HepG2 (cell line): ENCODE data around the gene CYP27A1. TPM values are rescaled to one million over a fixed set of nuclear protein-coding genes. Genes with fewer than 3 reads are reported as not detected.
A peak's percentile ranks its signal among the peaks of the same experiment; 100 is the strongest.

Experiments used
- ATAC-seq: fragments of 200-7000 bp; cut with Tn5 transposase; 3 replicates; pipeline ENCODE4 v1.9.1; 2020; ENCODE audit warnings: mild to moderate bottlenecking, moderate library complexity
- BruUV-seq: library from RNA; stranded (reverse); fragments of 400-500 nt; replicated peaks from 2 replicates; lab custom pipeline; 2021; lab: Mats Ljungman, UMichigan
- CTCF ChIA-PET: fragments of 300-600 bp; formaldehyde crosslinking; extraction: SDS; loops from one replicate; lab custom pipeline; 2021; ENCODE audit warnings: low total read pairs, inconsistent platforms, low intra/inter-chr PET ratio; lab: Yijun Ruan, JAX
- POLR2A ChIA-PET: fragments of 350-600 bp; sonication (Branson Sonifier 250); formaldehyde crosslinking; loops from one replicate; lab custom pipeline; 2020; ENCODE audit warnings: antibody characterized with exemption, inconsistent platforms; lab: Yijun Ruan, JAX
- DNase-seq: peaks from one replicate; pipeline ENCODE4 v3.0.0-alpha.2; 2015; ENCODE audit warnings: low spot score
- FAIRE-seq: peaks from 3 replicates; lab custom pipeline; 2011; peaks lifted over from hg19 to GRCh38; lab: Jason Lieb, UNC
- H2AFZ ChIP-seq: one replicate; pipeline ENCODE4 v1.6.1; 2011; ENCODE audit warnings: low read length, inconsistent platforms
- H3K27ac ChIP-seq: fragments of 300-600 bp; 3 replicates; pipeline ENCODE4 v1.8.0; 2011; ENCODE audit warnings: mixed run types, mild to moderate bottlenecking, mixed read lengths, low read length, inconsistent platforms; ENCODE audit not compliant: insufficient read depth; ENCODE audit errors: extremely low read length
- H3K27me3 ChIP-seq, 2 experiments: fragments of 200-600 bp in 1 of 2; 2 replicates in 1 of 2; 3 replicates in 1 of 2; pipeline versions ENCODE4 v1.6.0 to v1.8.0; 2011; ENCODE audit warnings: low read length in 2 of 2, mild to moderate bottlenecking in 2 of 2, moderate library complexity in 2 of 2, inconsistent platforms in 1 of 2; ENCODE audit not compliant: insufficient read depth in 2 of 2, control insufficient read depth in 1 of 2
- H3K36me3 ChIP-seq, 2 experiments: fragments of 200-600 bp in 1 of 2; replicated peaks in 1 of 2; 2 replicates in 1 of 2; 3 replicates in 1 of 2; pipeline versions ENCODE4 v1.5.1 to v1.8.0; 2011; ENCODE audit warnings: low read length in 2 of 2, inconsistent platforms in 1 of 2; ENCODE audit not compliant: insufficient read depth in 2 of 2, control insufficient read depth in 1 of 2
- H3K4me1 ChIP-seq: 2 replicates; pipeline ENCODE4 v1.5.1; 2012; ENCODE audit warnings: low read length, inconsistent platforms; ENCODE audit not compliant: insufficient read depth
- H3K4me2 ChIP-seq: 2 replicates; pipeline ENCODE4 v1.6.0; 2011; ENCODE audit warnings: low read depth, low read length, inconsistent platforms
- H3K4me3 ChIP-seq, 3 experiments: fragments of 200-600 bp in 1 of 3; sonication (generic), shearing (Covaris generic) in 1 of 3; replicated peaks in 1 of 3; 2 replicates each; pipeline ENCODE4 v1.5.1; 2011 to 2016; ENCODE audit warnings: low read length in 3 of 3, inconsistent platforms in 2 of 3, low read depth in 2 of 3, mild to moderate bottlenecking in 2 of 3, control low read depth in 1 of 3, mixed read lengths in 1 of 3; ENCODE audit not compliant: insufficient read depth in 1 of 3
- H3K79me2 ChIP-seq: one replicate; pipeline ENCODE4 v1.6.1; 2011; ENCODE audit warnings: low read length, inconsistent platforms; ENCODE audit not compliant: insufficient read depth
- H3K9ac ChIP-seq: 2 replicates; pipeline ENCODE4 v1.6.0; 2011; ENCODE audit warnings: mild to moderate bottlenecking, low read depth, low read length, inconsistent platforms; ENCODE audit not compliant: insufficient read depth
- H3K9me3 ChIP-seq: 2 replicates; pipeline ENCODE4 v1.5.1; 2012; ENCODE audit warnings: mild to moderate bottlenecking, low read length
- H4K20me1 ChIP-seq: 2 replicates; pipeline ENCODE4 v1.6.0; 2011; ENCODE audit warnings: inconsistent platforms, mild to moderate bottlenecking, low read length, moderate library complexity; ENCODE audit not compliant: insufficient read depth
- CENPT ChIP-seq: sonication (generic); formaldehyde crosslinking; IDR thresholded peaks from 2 replicates; pipeline ENCODE4 v1.8.0; 2022; ENCODE audit warnings: low read depth, mild to moderate bottlenecking, moderate library complexity, missing genetic modification reagents
- CREB1 ChIP-seq, 2 experiments: fragments of 450-650 bp in 1 of 2; IDR thresholded peaks; 2 replicates each; pipeline ENCODE4 v1.6.1; 2016 to 2017; ENCODE audit warnings: control low read depth in 1 of 2, mild to moderate bottlenecking in 1 of 2, missing compliant biosample characterization in 1 of 2, missing genetic modification characterization in 1 of 2
- CREM ChIP-seq, 2 experiments: sonication (generic) in 1 of 2; formaldehyde crosslinking in 1 of 2; IDR thresholded peaks; 2 replicates each; pipeline versions ENCODE4 v1.4.0 to v1.6.1; 2016 to 2020; ENCODE audit warnings: antibody characterized with exemption in 1 of 2, mild to moderate bottlenecking in 1 of 2, missing genetic modification reagents in 1 of 2
- EP300 ChIP-seq, 3 experiments: sonication (generic) in 1 of 3; formaldehyde crosslinking in 1 of 3; IDR thresholded peaks; 2 replicates each; pipeline versions ENCODE4 v1.5.1 to v1.6.1; 2011 to 2020; ENCODE audit warnings: low read depth in 2 of 3, low read length in 2 of 3, borderline replicate concordance in 1 of 3, improper control_type of control experiment in 1 of 3, mild to moderate bottlenecking in 1 of 3, missing genetic modification reagents in 1 of 3, moderate library complexity in 1 of 3
- MTA3 ChIP-seq: sonication (generic); formaldehyde crosslinking; IDR thresholded peaks from 2 replicates; pipeline ENCODE4 v1.4.0; 2020; ENCODE audit warnings: missing genetic modification reagents
- NFATC3 ChIP-seq: sonication (generic); formaldehyde crosslinking; IDR thresholded peaks from 2 replicates; pipeline ENCODE4 v1.5.1; 2020; ENCODE audit warnings: mild to moderate bottlenecking, missing genetic modification reagents
- TRIM24 ChIP-seq: sonication (generic); formaldehyde crosslinking; IDR thresholded peaks from 2 replicates; pipeline ENCODE4 v1.8.0; 2022; ENCODE audit warnings: mild to moderate bottlenecking, missing genetic modification reagents
- ZNF446 ChIP-seq: sonication (generic); formaldehyde crosslinking; IDR thresholded peaks from 2 replicates; pipeline ENCODE4 v1.5.0; 2020; ENCODE audit warnings: mild to moderate bottlenecking, missing genetic modification reagents
- ZNF567 ChIP-seq: sonication (generic); formaldehyde crosslinking; IDR thresholded peaks from 2 replicates; pipeline ENCODE4 v1.8.1; 2023; ENCODE audit warnings: mild to moderate bottlenecking, missing genetic modification reagents, borderline replicate concordance
- WGBS: methylation state at CpG from one replicate; pipeline ENCODE4 v1.1.6; 2017; ENCODE audit warnings: low lambda C conversion rate; 5-methylcytosine and 5-hydroxymethylcytosine counted together
- in situ Hi-C: cut with HindIII; loops from 2 replicates; pipeline ENCODE4 v1.10.0; 2017; ENCODE audit warnings: low pct_unique_long_range_greater_than_20kb; ENCODE audit not compliant: extremely low pct_ligation_motif_present
- intact Hi-C: fragments of 100-400 bp; cut with micrococcal nuclease; formaldehyde crosslinking; loops from one replicate; pipeline ENCODE4 v1.10.0; 2022; ENCODE audit not compliant: unreplicated experiment
- polyA plus RNA-seq, 8 experiments: library from polyadenylated mRNA; depleted of rRNA in 3 of 8; stranded (reverse) in 7 of 8; unstranded in 1 of 8; fragments of >200 nt; fragmentation: Illumina TruSeq in 4 of 8; extraction: Trizol in 4 of 8; gene quantifications; 2 replicates each; pipeline versions ENCODE4 v1.2.1 to v1.2.3, GENCODE V29; 2011 to 2016; ENCODE audit warnings: low read depth in 4 of 8, missing spikeins in 1 of 8, mixed read lengths in 1 of 8; ENCODE audit not compliant: insufficient read depth in 1 of 8
- total RNA-seq, 5 experiments: library from RNA; depleted of rRNA; stranded (reverse); fragments of >200 nt; fragmentation: Illumina TruSeq; extraction: Trizol; gene quantifications; 2 replicates each; pipeline ENCODE4 v1.2.3, GENCODE V29; 2016; ENCODE audit warnings: low read depth in 1 of 5
- TF ChIP-seq, protein P1 (sequence below): sonication (generic); formaldehyde crosslinking; IDR thresholded peaks from 2 replicates; pipeline ENCODE4 v1.4.0; 2020; ENCODE audit warnings: mild to moderate bottlenecking, missing genetic modification reagents, borderline replicate concordance
- TF ChIP-seq, protein P2 (sequence below): IDR thresholded peaks from 2 replicates; pipeline ENCODE4 v1.6.1; 2012; ENCODE audit warnings: inconsistent platforms
- TF ChIP-seq, protein P3 (sequence below): sonication (generic); formaldehyde crosslinking; IDR thresholded peaks from 2 replicates; pipeline ENCODE4 v1.8.1; 2023; ENCODE audit warnings: missing genetic modification reagents, mild to moderate bottlenecking, borderline replicate concordance

The CYP27A1 gene
- total and polyA plus RNA-seq, 2 of the 13 experiments (the other 11 are each of a cell fraction or from before 2014, with no cell fraction given): 157 to 266 TPM

DNA sequence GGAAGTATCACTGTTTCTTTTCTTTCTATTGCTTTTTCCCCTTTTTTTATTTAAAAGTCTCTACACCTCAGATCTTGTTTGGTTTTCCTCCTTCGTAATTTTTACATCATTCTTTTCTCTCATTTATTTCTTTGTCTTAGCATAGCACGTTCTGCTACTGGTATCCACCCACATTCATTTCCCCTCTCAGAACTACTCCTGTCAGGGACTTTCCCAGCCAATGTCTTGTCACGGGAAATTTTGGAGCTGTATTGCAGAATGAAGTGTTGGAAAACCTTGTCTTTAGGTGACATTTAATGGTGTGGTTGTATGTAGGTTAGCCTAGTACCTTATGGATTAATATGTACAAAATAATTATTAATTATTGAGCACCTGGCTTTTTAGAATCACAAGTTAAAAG, 37.3 kb upstream of the CYP27A1 start:
- no peak for DNase-seq
- H3K27me3 ChIP-seq: no peaks in the 10 kb centered on the region
- intact Hi-C loops (no loop called here), in situ Hi-C loops (loop anchor here (25.0 kb wide), 1 partner anchor 93 kb away; the partner anchor contains the start of gene PRKAG3)
- peaks cover 55% of the 10 kb centered on the region for H3K4me1 ChIP-seq
- FAIRE-seq: no peak
- no peaks in the 10 kb centered on the region for H3K9me3 ChIP-seq
- H3K4me2 ChIP-seq: no peak overlapping the region
- no peak for TF ChIP-seq CREM (IDR thresholded peaks at IDR 0.05)
- no peak for TF ChIP-seq CREM (CRISPR knock-in tag; IDR thresholded peaks at IDR 0.05)
- TF ChIP-seq, protein P1, sequence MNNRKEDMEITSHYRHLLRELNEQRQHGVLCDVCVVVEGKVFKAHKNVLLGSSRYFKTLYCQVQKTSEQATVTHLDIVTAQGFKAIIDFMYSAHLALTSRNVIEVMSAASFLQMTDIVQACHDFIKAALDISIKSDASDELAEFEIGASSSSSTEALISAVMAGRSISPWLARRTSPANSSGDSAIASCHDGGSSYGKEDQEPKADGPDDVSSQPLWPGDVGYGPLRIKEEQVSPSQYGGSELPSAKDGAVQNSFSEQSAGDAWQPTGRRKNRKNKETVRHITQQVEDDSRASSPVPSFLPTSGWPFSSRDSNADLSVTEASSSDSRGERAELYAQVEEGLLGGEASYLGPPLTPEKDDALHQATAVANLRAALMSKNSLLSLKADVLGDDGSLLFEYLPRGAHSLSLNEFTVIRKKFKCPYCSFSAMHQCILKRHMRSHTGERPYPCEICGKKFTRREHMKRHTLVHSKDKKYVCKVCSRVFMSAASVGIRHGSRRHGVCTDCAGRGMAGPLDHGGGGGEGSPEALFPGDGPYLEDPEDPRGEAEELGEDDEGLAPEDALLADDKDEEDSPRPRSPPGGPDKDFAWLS (CRISPR knock-in tag): 0 out of 2 replicates have a peak, but pooled peaks have one; percentile 0
- no peak for TF ChIP-seq ZNF446 (CRISPR knock-in tag)
- H3K4me3 ChIP-seq: no peak overlapping the region
- H2AFZ ChIP-seq: no peak overlapping the region
- 94% methylated on average over 3 of the region's 3 CpGs for WGBS
- ATAC-seq: no peak
- ChIA-PET CTCF (interaction anchor here (1.9 kb wide), 1 partner anchor 17 kb away, joined by 5 read pairs; no protein-coding TSS in a partner anchor), POLR2A (interaction anchor here (0.9 to 4.6 kb wide), 8 partner anchors 8 to 73 kb away, joined by 3 to 139 read pairs (median 17); partner anchors contain the start of genes CYP27A1 and TTLL4)
- no TSS peak for BruUV-seq
- H3K79me2 ChIP-seq: peaks cover 19% of the 10 kb centered on the region
- peak overlapping the region; percentile 66 for H3K9ac ChIP-seq
- peaks cover 29 to 63% of the 10 kb centered on the region in 2 experiments for H3K36me3 ChIP-seq
- peak overlapping the region; percentile 95 for H3K27ac ChIP-seq
- H4K20me1 ChIP-seq: no peaks in the 10 kb centered on the region

DNA sequence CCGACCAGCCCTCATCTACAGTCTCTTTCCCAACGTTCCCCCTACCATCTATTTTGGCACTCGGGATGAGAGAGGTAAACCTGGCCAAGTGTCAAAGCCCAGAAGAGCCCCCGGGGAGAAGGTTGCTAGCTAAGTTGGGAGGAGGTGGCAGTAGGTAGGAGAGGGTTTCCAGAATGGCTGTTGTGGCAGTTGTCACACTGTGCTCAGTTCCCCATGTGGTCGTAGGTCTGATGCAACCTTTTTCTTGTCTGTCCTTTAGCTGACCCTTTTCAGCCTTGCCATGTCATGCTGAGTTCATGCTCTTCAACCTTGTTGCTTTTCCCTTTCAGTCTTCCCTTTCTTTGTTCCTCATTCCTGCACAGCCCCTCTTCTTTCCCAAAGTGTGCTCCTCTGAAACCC, 36.8 kb upstream of the CYP27A1 start:
- POLR2A ChIA-PET: interaction anchor here (0.7 to 4.6 kb wide), 10 partner anchors 8 to 86 kb away, joined by 3 to 139 read pairs (median 10); partner anchors contain the start of genes CYP27A1 and TTLL4
- Histone ChIP-seq H3K4me3 (no peak overlapping the region), H2AFZ (no peak overlapping the region), H3K4me1 (peaks cover 60% of the 10 kb centered on the region), H3K4me2 (peak overlapping the region; percentile 41), H3K79me2 (peaks cover 21% of the 10 kb centered on the region), H3K27me3 (no peaks in the 10 kb centered on the region), H4K20me1 (no peaks in the 10 kb centered on the region), H3K9ac (peak overlapping the region; percentile 66), H3K9me3 (no peaks in the 10 kb centered on the region), H3K36me3 (peaks cover 29 to 63% of the 10 kb centered on the region in 2 experiments), H3K27ac (peak overlapping the region; percentile 95)
- DNase-seq (peak; percentile 88), ATAC-seq (peak; percentile 19), FAIRE-seq (peak; percentile 15)
- in situ Hi-C loops (loop anchor here (25.0 kb wide), 1 partner anchor 92 kb away; the partner anchor contains the start of gene PRKAG3), intact Hi-C loops (no loop called here)
- BruUV-seq: no TSS peak
- CTCF ChIA-PET: interaction anchor here (1.9 kb wide), 1 partner anchor 18 kb away, joined by 5 read pairs; no protein-coding TSS in a partner anchor
- 77% methylated on average over 5 of the region's 5 CpGs for WGBS
- TF ChIP-seq MTA3 (CRISPR knock-in tag): no peak
- TF ChIP-seq TRIM24 (CRISPR knock-in tag): no peak
- TF ChIP-seq ZNF567: no peak
- peak; percentile 13; the same call in 1 of the 2 replicates for TF ChIP-seq CREB1 (IDR thresholded peaks at IDR 0.05)
- TF ChIP-seq CREB1 (CRISPR knock-in tag; IDR thresholded peaks at IDR 0.05): no peak
- TF ChIP-seq, protein P2, sequence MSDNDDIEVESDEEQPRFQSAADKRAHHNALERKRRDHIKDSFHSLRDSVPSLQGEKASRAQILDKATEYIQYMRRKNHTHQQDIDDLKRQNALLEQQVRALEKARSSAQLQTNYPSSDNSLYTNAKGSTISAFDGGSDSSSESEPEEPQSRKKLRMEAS: peak; percentile 76
- TF ChIP-seq NFATC3 (CRISPR knock-in tag): 0 out of 2 replicates have a peak, but pooled peaks have one; percentile 24
- TF ChIP-seq, protein P3, sequence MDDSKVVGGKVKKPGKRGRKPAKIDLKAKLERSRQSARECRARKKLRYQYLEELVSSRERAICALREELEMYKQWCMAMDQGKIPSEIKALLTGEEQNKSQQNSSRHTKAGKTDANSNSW (CRISPR knock-in tag): no peak
- peak in 1 of 2 experiments; percentile 68; a peak in 2 of 4 replicates for TF ChIP-seq EP300 (IDR thresholded peaks at IDR 0.05; ENCODE audit: low read depth in 2 of 2, low read length in 2 of 2)
- peak; percentile 71; the same call in 1 of the 2 replicates for TF ChIP-seq EP300 (CRISPR knock-in tag; IDR thresholded peaks at IDR 0.05; ENCODE audit: borderline replicate concordance)
- TF ChIP-seq CENPT (CRISPR knock-in tag): no peak
